ENCODE data around the gene CCDC40.

The CCDC40 gene

DNA sequence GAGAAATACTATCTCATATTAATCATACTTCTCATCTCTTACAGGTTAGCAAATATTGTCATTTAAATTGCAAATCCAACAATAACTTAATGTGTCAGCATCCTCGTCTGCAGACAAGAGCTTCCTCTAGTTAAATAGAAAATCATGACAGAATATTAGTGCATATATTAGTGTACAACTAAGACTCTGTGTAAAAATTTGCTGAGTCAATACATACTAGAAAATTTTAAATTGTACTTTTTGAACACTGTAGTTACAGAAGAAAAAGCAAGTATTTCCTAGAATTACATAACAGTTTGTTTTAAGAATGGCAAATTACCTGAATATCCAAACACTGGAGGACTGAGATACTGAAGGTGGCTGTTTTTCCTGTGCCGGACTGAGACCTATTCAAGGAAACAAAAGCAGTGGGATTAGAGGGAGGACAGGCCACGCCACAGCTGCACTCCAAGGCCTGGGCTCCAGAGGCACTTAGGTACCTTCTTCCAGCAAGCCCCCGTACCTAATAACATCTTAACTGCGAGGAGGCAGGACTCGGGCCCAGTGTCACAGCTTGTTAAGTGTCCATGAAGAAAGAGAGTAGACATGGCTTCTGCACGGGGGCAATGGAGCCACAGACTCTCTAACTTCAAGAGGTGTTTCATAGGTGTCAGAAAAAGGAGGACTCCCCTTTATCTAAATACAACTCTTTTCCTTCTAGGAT lies 105.2 kb downstream of the CCDC40 start:
- Histone ChIP-seq H3K36me3 (ENCODE audit: control insufficient read depth, insufficient read depth, low read length) (peaks cover 58% of the 10 kb centered on the region), H3K27ac (ENCODE audit: insufficient read depth, low read depth, low read length, poor library complexity, severe bottlenecking) (no peak overlapping the region), H3K27me3 (ENCODE audit: control insufficient read depth, insufficient read depth, low read length, poor library complexity, severe bottlenecking) (no peaks in the 10 kb centered on the region), H3K4me3 (ENCODE audit: insufficient read depth, low read depth, low read length) (no peak overlapping the region), H3K4me1 (ENCODE audit: control insufficient read depth, insufficient read depth, low read length) (peaks cover 6% of the 10 kb centered on the region), H3K9me3 (ENCODE audit: control insufficient read depth, low read length) (no peaks in the 10 kb centered on the region)
- WGBS, 2 experiments, result 91 to 92% methylated on average over 6 to 7 of the region's 7 CpGs

- Histone ChIP-seq H3K36me3 (ENCODE audit: control insufficient read depth, insufficient read depth, low read length) (peaks cover 47% of the 10 kb centered on the region), H3K27me3 (ENCODE audit: control insufficient read depth, insufficient read depth, low read length, poor library complexity, severe bottlenecking) (no peaks in the 10 kb centered on the region), H3K4me3 (ENCODE audit: insufficient read depth, low read depth, low read length) (no peak overlapping the region), H3K9me3 (ENCODE audit: control insufficient read depth, low read length) (no peaks in the 10 kb centered on the region), H3K4me1 (ENCODE audit: control insufficient read depth, insufficient read depth, low read length) (peaks cover 7% of the 10 kb centered on the region), H3K27ac (ENCODE audit: insufficient read depth, low read depth, low read length, poor library complexity, severe bottlenecking) (no peak overlapping the region)
- WGBS, 2 experiments, result 94 to 95% methylated on average over 6 of the region's 6 CpGs
Observed at GRCh38 chr17:80142929-80143328, 106.5 kb downstream of the CCDC40 start.

DNA sequence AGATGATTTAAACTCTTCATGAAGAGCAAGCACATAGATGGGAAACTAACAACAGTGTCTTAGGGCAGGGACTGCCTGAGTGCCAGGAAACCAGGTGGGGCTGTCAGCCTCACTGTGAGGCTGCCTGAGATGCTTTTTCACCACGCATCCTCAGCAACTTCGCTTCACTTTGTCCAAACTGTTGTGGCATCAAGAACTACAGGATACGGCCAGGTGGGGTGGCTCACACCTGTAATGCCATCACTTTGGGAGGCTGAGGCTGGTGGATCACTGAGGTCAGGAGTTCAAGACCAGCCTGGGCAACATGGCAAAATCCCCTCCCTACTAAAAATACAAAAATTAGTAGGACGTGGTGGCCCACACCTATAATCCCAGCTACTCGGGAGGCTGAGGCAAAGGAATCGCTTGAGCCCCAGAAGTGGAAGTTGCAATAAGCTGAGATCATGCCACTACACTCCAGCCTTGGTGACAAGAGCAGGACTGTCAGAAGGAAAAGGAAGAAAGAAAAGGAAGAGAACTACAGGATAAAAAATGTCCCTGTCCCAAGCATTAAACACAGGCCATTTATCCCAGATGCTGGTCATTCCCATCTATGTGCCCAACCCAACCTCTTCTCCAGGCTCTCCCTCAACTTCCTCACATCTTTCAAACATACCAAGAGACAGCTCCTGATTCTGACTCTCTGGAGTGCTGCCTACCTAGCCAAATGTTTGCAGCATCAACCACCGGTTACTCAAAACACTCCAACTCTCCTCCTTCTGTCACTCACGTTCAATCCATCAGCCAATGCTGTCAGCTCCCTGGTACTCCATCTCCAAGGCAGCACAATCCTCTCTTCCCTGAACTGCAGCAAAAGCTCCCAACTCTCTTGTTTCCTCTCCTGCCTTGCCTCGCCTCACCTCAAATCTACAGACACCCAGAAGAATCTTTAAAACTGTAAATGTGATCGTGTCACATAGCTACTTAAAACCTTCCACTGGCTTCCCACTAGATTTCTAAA lies 108.9 kb downstream of the CCDC40 start:
- Histone ChIP-seq H3K27ac (ENCODE audit: insufficient read depth, low read depth, low read length, poor library complexity, severe bottlenecking) (no peak overlapping the region), H3K4me3 (ENCODE audit: insufficient read depth, low read depth, low read length) (peak overlapping the region; percentile 96), H3K4me1 (ENCODE audit: control insufficient read depth, insufficient read depth, low read length) (peaks cover 12% of the 10 kb centered on the region), H3K36me3 (ENCODE audit: control insufficient read depth, insufficient read depth, low read length) (peaks cover 23% of the 10 kb centered on the region), H3K9me3 (ENCODE audit: control insufficient read depth, low read length) (no peaks in the 10 kb centered on the region), H3K27me3 (ENCODE audit: control insufficient read depth, insufficient read depth, low read length, poor library complexity, severe bottlenecking) (no peaks in the 10 kb centered on the region)
- WGBS, 2 experiments, result 66 to 70% methylated on average over 10 of the region's 10 CpGs

GRCh38 chr17:80146121-80147034 lies 109.9 kb downstream of the CCDC40 start:
- H3K27ac ChIP-seq (ENCODE audit: insufficient read depth, low read depth, low read length, poor library complexity, severe bottlenecking), result peak overlapping the region; percentile 79
- H3K9me3 ChIP-seq (ENCODE audit: control insufficient read depth, low read length), result no peaks in the 10 kb centered on the region
- H3K4me1 ChIP-seq (ENCODE audit: control insufficient read depth, insufficient read depth, low read length), result peaks cover 12% of the 10 kb centered on the region
- H3K4me3 ChIP-seq (ENCODE audit: insufficient read depth, low read depth, low read length), result peak overlapping the region; percentile 96
- 0% methylated on average over 69 of the region's 69 CpGs for WGBS, 2 experiments
- no peaks in the 10 kb centered on the region for H3K27me3 ChIP-seq (ENCODE audit: control insufficient read depth, insufficient read depth, low read length, poor library complexity, severe bottlenecking)
- peaks cover 14% of the 10 kb centered on the region for H3K36me3 ChIP-seq (ENCODE audit: control insufficient read depth, insufficient read depth, low read length)

DNA sequence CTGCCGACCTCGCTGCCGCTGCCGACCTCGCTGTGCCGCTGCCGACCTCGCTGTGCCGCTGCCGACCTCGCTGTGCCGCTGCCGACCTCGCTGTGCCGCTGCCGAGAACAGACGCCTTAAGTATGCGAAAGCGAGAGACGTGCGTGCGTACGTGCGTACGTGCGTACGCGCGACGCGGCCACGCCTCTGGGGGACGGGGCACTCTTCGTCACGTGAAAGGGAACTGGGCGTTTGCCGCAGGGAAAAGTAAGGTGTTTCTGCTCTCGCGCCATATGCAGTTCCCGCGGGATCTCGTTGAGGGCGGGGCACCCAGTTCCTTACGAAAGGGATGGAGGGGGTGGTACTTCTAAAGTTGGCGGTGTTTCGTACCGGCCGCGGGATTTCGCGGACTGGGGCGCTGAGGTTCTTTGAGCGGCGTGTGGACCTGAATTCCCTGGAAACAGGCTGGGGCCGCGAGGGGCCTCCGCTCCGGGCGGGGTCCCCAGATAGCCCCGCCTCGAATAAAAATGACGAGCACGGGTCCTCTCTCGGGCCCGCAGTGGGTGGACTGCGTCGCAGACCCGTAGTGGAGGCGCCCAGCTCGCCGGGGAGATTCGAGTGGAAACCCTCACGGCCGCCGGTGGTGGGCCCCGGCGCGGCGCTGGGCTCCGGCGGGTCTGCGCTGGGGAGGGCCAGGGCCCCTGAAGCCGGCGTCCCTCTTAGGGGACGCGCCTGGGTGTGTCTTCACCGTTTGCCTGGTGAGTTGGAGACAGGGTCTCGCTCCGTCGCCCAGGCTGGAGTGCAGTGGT lies 110.8 kb downstream of the CCDC40 start, which contains the start of gene EIF4A3:
Gene EIF4A3 (minus strand): TSS at position 94 of the 788 bp plus-strand sequence. CDS start 167 bp downstream, outside the sequence.
- peak within 1 kb of the TSS; percentile 79 for H3K27ac ChIP-seq (ENCODE audit: insufficient read depth, low read depth, low read length, poor library complexity, severe bottlenecking)
- H3K27me3 ChIP-seq (ENCODE audit: control insufficient read depth, insufficient read depth, low read length, poor library complexity, severe bottlenecking), result no peaks in the 10 kb centered on the region
- H3K4me1 ChIP-seq (ENCODE audit: control insufficient read depth, insufficient read depth, low read length), result peaks cover 12% of the 10 kb centered on the region
- peaks cover 6% of the 10 kb centered on the region for H3K36me3 ChIP-seq (ENCODE audit: control insufficient read depth, insufficient read depth, low read length)
- 0% methylated on average over 90 of the region's 90 CpGs for WGBS, 2 experiments
- no peaks in the 10 kb centered on the region for H3K9me3 ChIP-seq (ENCODE audit: control insufficient read depth, low read length)
- peak within 1 kb of the TSS; percentile 96 for H3K4me3 ChIP-seq (ENCODE audit: insufficient read depth, low read depth, low read length)

Measured in ectodermal cell (in vitro differentiated cells).